ENCODE measurements around the gene ZMIZ1. TPM values are rescaled to one million over a fixed set of nuclear protein-coding genes. Genes with fewer than 3 reads are reported as not detected.

ZMIZ1 gene
- total RNA-seq, 4 donors from 2014 or later: 65.5 to 88.2 (median 69.3) TPM

DNA sequence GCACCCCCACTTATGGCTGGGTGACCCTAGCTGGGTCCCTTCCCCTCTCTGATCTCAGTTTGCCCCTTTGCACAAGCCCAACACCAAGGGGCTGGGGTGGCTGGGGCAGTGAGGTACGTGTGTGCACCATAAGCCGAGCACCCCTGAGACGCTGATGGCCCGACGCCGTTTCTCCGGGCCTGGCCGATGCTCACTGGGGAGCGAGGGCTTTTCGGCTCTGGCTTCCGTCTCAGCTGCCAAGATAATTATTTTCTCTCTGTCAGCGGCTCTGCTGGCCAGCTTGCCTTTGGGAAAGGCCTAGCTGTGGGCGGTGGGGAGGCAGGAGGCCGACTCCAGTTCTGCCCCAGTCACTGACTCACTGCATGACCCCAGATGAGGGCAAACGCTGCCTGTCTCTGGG is 91.0 kb downstream of the ZMIZ1 start:
- Histone ChIP-seq H3K4me1 (peaks cover 0 to 93% (median 54%) of the 10 kb centered on the region in 4 donors), H3K27me3 (no peaks in the 10 kb centered on the region), H3K4me3 (no peak overlapping the region), H3K27ac (peak overlapping the region in 3 of 4 donors; percentile 60 to 97 (median 91)), H3K9me3 (no peaks in the 10 kb centered on the region), H3K36me3 (peaks cover 0 to 19% (median 0%) of the 10 kb centered on the region in 3 donors)
- TF ChIP-seq CTCF (IDR thresholded peaks at IDR 0.05) (no peak), EP300 (IDR thresholded peaks at IDR 0.05) (no peak), POLR2A (IDR thresholded peaks at IDR 0.05) (no peak)
- 24 to 31% methylated on average over 15 of the region's 15 CpGs for WGBS, 2 donors
- no peak for DNase-seq (ENCODE audit: low spot score in 2 of 2)

- WGBS, 2 donors: 77 to 82% methylated on average over 4 of the region's 4 CpGs
- Histone ChIP-seq H3K4me1 (peaks cover 0 to 93% (median 52%) of the 10 kb centered on the region in 4 donors), H3K9me3 (no peaks in the 10 kb centered on the region), H3K27me3 (no peaks in the 10 kb centered on the region), H3K4me3 (no peak overlapping the region), H3K36me3 (peaks cover 0 to 23% (median 0%) of the 10 kb centered on the region in 3 donors), H3K27ac (peak overlapping the region in 3 of 4 donors; percentile 45 to 97 (median 91))
- TF ChIP-seq EP300 (IDR thresholded peaks at IDR 0.05) (no peak), CTCF (IDR thresholded peaks at IDR 0.05) (no peak), POLR2A (IDR thresholded peaks at IDR 0.05) (no peak)
- DNase-seq (ENCODE audit: low spot score in 2 of 2): no peak
Observed at GRCh38 chr10:79160191-79160590, 91.4 kb downstream of the ZMIZ1 start.

DNA sequence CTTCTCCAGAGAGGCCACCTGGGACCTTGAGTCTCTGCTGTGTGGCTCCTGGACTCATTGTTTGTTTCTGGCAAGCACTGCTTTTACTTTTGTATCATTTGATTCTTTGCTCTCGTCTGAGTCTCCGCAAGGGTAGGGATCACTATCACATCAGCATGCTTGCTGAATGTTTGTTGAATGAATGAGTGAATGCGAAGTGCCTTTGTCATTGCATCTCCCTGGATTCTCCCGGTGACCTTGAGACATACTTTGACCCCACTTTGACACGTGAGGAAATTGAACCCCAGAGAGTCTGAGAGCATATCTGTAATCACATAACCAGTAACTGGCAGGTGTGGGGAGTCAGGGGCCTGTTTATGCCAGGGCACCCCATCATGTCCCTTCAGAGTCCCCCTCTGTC is 92.8 kb downstream of the ZMIZ1 start:
- Histone ChIP-seq H3K9me3 (no peaks in the 10 kb centered on the region), H3K27ac (no peak overlapping the region), H3K4me3 (no peak overlapping the region), H3K36me3 (peaks cover 0 to 31% (median 5%) of the 10 kb centered on the region in 3 donors), H3K27me3 (no peaks in the 10 kb centered on the region), H3K4me1 (peaks cover 0 to 91% (median 46%) of the 10 kb centered on the region in 4 donors)
- TF ChIP-seq EP300 (IDR thresholded peaks at IDR 0.05) (no peak), POLR2A (IDR thresholded peaks at IDR 0.05) (no peak), CTCF (IDR thresholded peaks at IDR 0.05) (no peak)
- WGBS, 2 donors: 65 to 76% methylated on average over 5 of the region's 5 CpGs
- DNase-seq (ENCODE audit: low spot score in 2 of 2): no peak

GRCh38 chr10:79162022-79162421 is 93.3 kb downstream of the ZMIZ1 start:
- peaks cover 0 to 36% (median 5%) of the 10 kb centered on the region in 3 donors for H3K36me3 ChIP-seq
- H3K4me3 ChIP-seq: no peak overlapping the region
- H3K27me3 ChIP-seq: no peaks in the 10 kb centered on the region
- DNase-seq (ENCODE audit: low spot score in 2 of 2): no peak
- TF ChIP-seq POLR2A (IDR thresholded peaks at IDR 0.05) (no peak), CTCF (IDR thresholded peaks at IDR 0.05) (no peak), EP300 (IDR thresholded peaks at IDR 0.05) (no peak)
- H3K9me3 ChIP-seq: no peaks in the 10 kb centered on the region
- H3K4me1 ChIP-seq: peaks cover 0 to 90% (median 45%) of the 10 kb centered on the region in 4 donors
- 95 to 96% methylated on average over 11 to 12 of the region's 12 CpGs for WGBS, 2 donors
- no peak overlapping the region for H3K27ac ChIP-seq

- H3K9me3 ChIP-seq: no peaks in the 10 kb centered on the region
- DNase-seq (ENCODE audit: low spot score in 2 of 2): no peak
- peaks cover 0 to 80% (median 34%) of the 10 kb centered on the region in 4 donors for H3K4me1 ChIP-seq
- H3K36me3 ChIP-seq: peaks cover 0 to 46% (median 5%) of the 10 kb centered on the region in 3 donors
- WGBS, 2 donors: 60 to 79% methylated on average over 14 to 16 of the region's 17 CpGs
- TF ChIP-seq POLR2A (IDR thresholded peaks at IDR 0.05) (no peak), CTCF (IDR thresholded peaks at IDR 0.05) (no peak), EP300 (IDR thresholded peaks at IDR 0.05) (no peak)
- no peak overlapping the region for H3K4me3 ChIP-seq
- no peaks in the 10 kb centered on the region for H3K27me3 ChIP-seq
- peak overlapping the region in 2 of 4 donors; percentile 1 to 6 for H3K27ac ChIP-seq
Observed at GRCh38 chr10:79162861-79163665, 94.3 kb downstream of the ZMIZ1 start.
